Astrocyte (in vitro differentiated cells and primary cell): Measurements from ENCODE around the gene GNAS-AS1. TPM values are rescaled to one million over a fixed set of nuclear protein-coding genes. Genes with fewer than 3 reads are reported as not detected.
"Not testable (repeated sequence)": the region's sequence is repeated elsewhere in the genome, so short reads cannot be mapped to it uniquely, and the experiment has no call there.

Source experiments
- DNase-seq: peaks from one replicate; pipeline ENCODE4 v3.0.0-alpha.2; 2010; ENCODE audit warnings: low read depth
- FAIRE-seq: peaks from 2 replicates; lab custom pipeline; 2011; peaks lifted over from hg19 to GRCh38; lab: Jason Lieb, UNC
- H2AFZ ChIP-seq: 2 replicates; pipeline ENCODE4 v1.6.0; 2012; ENCODE audit warnings: low read depth, low read length, inconsistent platforms
- H3K27ac ChIP-seq: 2 replicates; pipeline ENCODE4 v1.5.1; 2011; ENCODE audit warnings: low read depth, low read length, inconsistent platforms
- H3K27me3 ChIP-seq: 2 replicates; pipeline ENCODE4 v1.6.0; 2011; ENCODE audit warnings: low read length, inconsistent platforms; ENCODE audit not compliant: insufficient read depth
- H3K36me3 ChIP-seq: 2 replicates; pipeline ENCODE4 v1.5.1; 2011; ENCODE audit warnings: low read length, inconsistent platforms; ENCODE audit not compliant: insufficient read depth
- H3K4me1 ChIP-seq: 2 replicates; pipeline ENCODE4 v1.5.1; 2011; ENCODE audit warnings: low read length, inconsistent platforms; ENCODE audit not compliant: insufficient read depth
- H3K4me2 ChIP-seq: 2 replicates; pipeline ENCODE4 v1.6.0; 2012; ENCODE audit warnings: low read length, inconsistent platforms
- H3K4me3 ChIP-seq: 2 replicates; pipeline ENCODE4 v1.5.1; 2011; ENCODE audit warnings: low read depth, mild to moderate bottlenecking, low read length, inconsistent platforms; ENCODE audit not compliant: insufficient read depth
- H3K79me2 ChIP-seq: 2 replicates; pipeline ENCODE4 v1.6.0; 2012; ENCODE audit warnings: mild to moderate bottlenecking, low read length, inconsistent platforms; ENCODE audit not compliant: insufficient read depth
- H3K9ac ChIP-seq: 2 replicates; pipeline ENCODE4 v1.6.0; 2012; ENCODE audit warnings: mild to moderate bottlenecking, low read length, inconsistent platforms
- H3K9me3 ChIP-seq: 2 replicates; pipeline ENCODE4 v1.5.1; 2012; ENCODE audit warnings: low read depth, mild to moderate bottlenecking, low read length, inconsistent platforms; ENCODE audit not compliant: insufficient read depth
- H4K20me1 ChIP-seq: 2 replicates; pipeline ENCODE4 v1.6.0; 2012; ENCODE audit warnings: low read length, inconsistent platforms; ENCODE audit not compliant: insufficient read depth
- H3K27ac Mint-ChIP-seq: one replicate; pipeline ENCODE4 v1.8.0; 2021; ENCODE audit warnings: mild to moderate bottlenecking, mixed read lengths; ENCODE audit not compliant: unreplicated experiment
- H3K27me3 Mint-ChIP-seq: one replicate; pipeline ENCODE4 v1.8.0; 2021; ENCODE audit warnings: low read depth, mixed read lengths; ENCODE audit not compliant: unreplicated experiment
- H3K36me3 Mint-ChIP-seq: one replicate; pipeline ENCODE4 v1.8.0; 2021; ENCODE audit warnings: low read depth, mixed read lengths; ENCODE audit not compliant: unreplicated experiment
- H3K4me1 Mint-ChIP-seq: one replicate; pipeline ENCODE4 v1.8.0; 2021; ENCODE audit warnings: low read depth, mixed read lengths; ENCODE audit not compliant: unreplicated experiment
- H3K4me3 Mint-ChIP-seq: one replicate; pipeline ENCODE4 v1.8.0; 2021; ENCODE audit warnings: mild to moderate bottlenecking, moderate library complexity, mixed read lengths; ENCODE audit not compliant: unreplicated experiment
- H3K9me3 Mint-ChIP-seq: one replicate; pipeline ENCODE4 v1.8.0; 2021; ENCODE audit warnings: mild to moderate bottlenecking, mixed read lengths; ENCODE audit not compliant: unreplicated experiment
- EZH2 ChIP-seq: IDR thresholded peaks from 2 replicates; pipeline ENCODE4 v1.6.1; 2012; ENCODE audit warnings: mild to moderate bottlenecking, low read length, inconsistent platforms; ENCODE audit not compliant: insufficient read depth
- total RNA-seq: library from RNA; stranded (reverse); gene quantifications from 2 replicates; pipeline ENCODE4 v1.2.1, GENCODE V29; 2021
- TF ChIP-seq, protein P1 (sequence below): IDR thresholded peaks from 2 replicates; pipeline ENCODE4 v1.5.1; 2011; ENCODE audit warnings: low read depth, mild to moderate bottlenecking, inconsistent platforms, low read length, moderate library complexity; ENCODE audit not compliant: insufficient read depth

GNAS-AS1 gene
- total RNA-seq, 1 donor from 2014 or later = 3.8 TPM

DNA sequence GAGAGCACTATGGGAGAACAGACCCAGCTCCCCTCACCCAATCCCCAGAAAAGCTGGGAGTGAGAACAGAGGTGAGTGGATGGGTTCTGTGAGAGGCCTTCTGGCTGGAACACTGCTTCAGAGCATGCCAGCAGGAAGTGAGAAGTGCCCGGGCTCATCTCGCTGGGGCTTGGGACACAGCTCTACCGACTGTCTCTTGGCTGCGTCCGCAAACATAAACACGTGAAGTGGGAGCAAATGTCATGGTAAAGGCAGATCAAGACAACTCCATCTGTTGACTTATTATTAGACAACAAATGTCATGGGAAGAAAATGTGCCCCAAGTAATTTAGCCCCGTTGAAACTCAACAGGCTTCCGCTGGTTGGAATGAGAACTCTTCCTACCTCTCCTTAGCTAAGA lies 25.9 kb downstream of the GNAS-AS1 start:
- peaks cover 15% of the 10 kb centered on the region for H3K4me1 Mint-ChIP-seq
- Histone ChIP-seq H3K4me3 (no peak overlapping the region), H3K4me1 (peaks cover 4% of the 10 kb centered on the region), H3K4me2 (no peak overlapping the region), H3K27me3 (no peaks in the 10 kb centered on the region), H3K36me3 (no peaks in the 10 kb centered on the region), H3K9ac (no peak overlapping the region), H2AFZ (no peak overlapping the region), H3K79me2 (no peaks in the 10 kb centered on the region), H3K9me3 (no peaks in the 10 kb centered on the region), H3K27ac (no peak overlapping the region), H4K20me1 (peaks cover 21% of the 10 kb centered on the region)
- H3K36me3 Mint-ChIP-seq = peaks cover 21% of the 10 kb centered on the region
- H3K9me3 Mint-ChIP-seq = peaks cover 12% of the 10 kb centered on the region
- no peak for DNase-seq
- H3K27ac Mint-ChIP-seq = no peak overlapping the region
- peaks cover 14% of the 10 kb centered on the region for H3K27me3 Mint-ChIP-seq
- H3K4me3 Mint-ChIP-seq = no peak overlapping the region
- TF ChIP-seq, protein P1, sequence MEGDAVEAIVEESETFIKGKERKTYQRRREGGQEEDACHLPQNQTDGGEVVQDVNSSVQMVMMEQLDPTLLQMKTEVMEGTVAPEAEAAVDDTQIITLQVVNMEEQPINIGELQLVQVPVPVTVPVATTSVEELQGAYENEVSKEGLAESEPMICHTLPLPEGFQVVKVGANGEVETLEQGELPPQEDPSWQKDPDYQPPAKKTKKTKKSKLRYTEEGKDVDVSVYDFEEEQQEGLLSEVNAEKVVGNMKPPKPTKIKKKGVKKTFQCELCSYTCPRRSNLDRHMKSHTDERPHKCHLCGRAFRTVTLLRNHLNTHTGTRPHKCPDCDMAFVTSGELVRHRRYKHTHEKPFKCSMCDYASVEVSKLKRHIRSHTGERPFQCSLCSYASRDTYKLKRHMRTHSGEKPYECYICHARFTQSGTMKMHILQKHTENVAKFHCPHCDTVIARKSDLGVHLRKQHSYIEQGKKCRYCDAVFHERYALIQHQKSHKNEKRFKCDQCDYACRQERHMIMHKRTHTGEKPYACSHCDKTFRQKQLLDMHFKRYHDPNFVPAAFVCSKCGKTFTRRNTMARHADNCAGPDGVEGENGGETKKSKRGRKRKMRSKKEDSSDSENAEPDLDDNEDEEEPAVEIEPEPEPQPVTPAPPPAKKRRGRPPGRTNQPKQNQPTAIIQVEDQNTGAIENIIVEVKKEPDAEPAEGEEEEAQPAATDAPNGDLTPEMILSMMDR = no peak
- TF ChIP-seq EZH2 = no peak
- FAIRE-seq = no peak

DNA sequence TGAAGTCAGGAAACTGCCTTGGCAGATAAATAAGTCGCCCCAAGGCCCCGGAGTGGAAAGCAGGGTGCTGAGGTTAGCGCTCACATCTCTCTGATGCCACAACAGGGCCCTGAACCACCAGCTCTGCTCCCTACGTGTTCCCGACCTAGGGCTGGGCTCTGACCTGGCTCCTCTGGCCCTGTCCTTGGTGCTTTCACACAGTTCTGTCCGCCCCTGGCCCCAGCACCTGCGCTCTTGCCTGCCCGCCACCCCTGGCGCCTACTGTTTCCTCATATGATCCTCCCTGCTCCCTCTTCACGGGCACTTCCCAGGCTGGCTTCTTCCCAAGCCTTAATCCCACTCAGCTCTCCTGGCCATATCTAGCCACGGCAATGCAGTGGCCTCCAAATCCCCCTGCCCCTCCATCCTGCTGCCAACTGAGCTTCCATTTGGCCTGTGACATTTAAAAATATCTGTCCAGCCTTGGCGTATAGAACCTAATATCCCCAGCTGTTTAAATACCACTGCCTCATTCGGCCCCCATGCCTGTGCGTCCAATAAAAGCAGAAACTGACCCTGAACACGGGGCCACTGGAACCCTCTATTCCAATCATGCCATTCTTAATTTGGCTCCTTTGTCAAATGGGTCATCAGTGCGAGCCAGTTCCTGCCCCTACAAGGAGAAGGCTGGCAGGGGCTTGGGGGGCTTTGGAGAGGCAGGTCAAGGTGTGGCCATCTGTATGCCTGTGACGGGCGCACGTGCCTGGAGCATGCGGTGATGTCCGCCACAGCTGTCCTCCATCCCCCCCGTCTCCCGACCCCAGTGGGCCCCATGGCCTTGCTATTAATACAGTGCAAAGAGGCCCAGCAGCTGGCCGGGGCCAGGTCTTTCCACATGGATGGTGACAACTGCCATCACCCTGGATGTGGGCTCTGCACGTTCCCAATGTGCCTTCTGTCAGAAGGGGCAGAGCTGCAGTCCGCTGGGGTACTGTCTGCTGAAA lies 27.7 kb downstream of the GNAS-AS1 start:
- Mint-ChIP-seq H3K27me3 (peaks cover 10% of the 10 kb centered on the region), H3K36me3 (peaks cover 22% of the 10 kb centered on the region), H3K4me1 (peaks cover 17% of the 10 kb centered on the region), H3K27ac (no peak overlapping the region), H3K4me3 (no peak overlapping the region), H3K9me3 (peaks cover 20% of the 10 kb centered on the region)
- no peak for DNase-seq
- Histone ChIP-seq H3K36me3 (no peaks in the 10 kb centered on the region), H3K9me3 (no peaks in the 10 kb centered on the region), H3K27ac (no peak overlapping the region), H3K9ac (no peak overlapping the region), H3K4me1 (peaks cover 12% of the 10 kb centered on the region), H3K27me3 (no peaks in the 10 kb centered on the region), H3K4me2 (no peak overlapping the region), H3K4me3 (no peak overlapping the region), H3K79me2 (no peaks in the 10 kb centered on the region), H4K20me1 (peaks cover 12% of the 10 kb centered on the region), H2AFZ (no peak overlapping the region)
- no peak for FAIRE-seq
- TF ChIP-seq EZH2 = no peak
- TF ChIP-seq, protein P1 = no peak

DNA sequence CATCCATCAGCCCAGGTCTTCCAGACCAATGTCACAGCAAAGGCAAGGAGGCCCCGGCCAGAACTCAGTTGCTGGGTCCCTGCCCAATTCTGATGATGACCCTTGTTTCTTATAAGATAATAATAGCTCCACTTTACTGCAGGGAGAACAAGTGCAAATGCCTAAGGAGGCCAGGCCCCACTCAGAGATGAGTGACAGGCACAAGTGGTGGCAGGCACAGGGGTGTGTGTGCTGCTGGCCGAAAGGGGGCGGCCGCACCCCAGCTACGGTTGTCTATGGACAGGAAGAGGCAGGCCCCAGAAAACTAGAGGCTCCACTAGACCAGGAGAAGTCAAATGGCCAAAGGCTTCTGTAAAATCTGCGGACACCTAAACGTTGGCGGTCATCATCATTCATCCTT lies 28.6 kb downstream of the GNAS-AS1 start:
- no peak for FAIRE-seq
- no peak for TF ChIP-seq EZH2
- TF ChIP-seq, protein P1 = no peak
- H3K27ac ChIP-seq = no peak overlapping the region
- peaks cover 10% of the 10 kb centered on the region for H4K20me1 ChIP-seq
- H3K9ac ChIP-seq = no peak overlapping the region
- H3K9me3 Mint-ChIP-seq = peaks cover 20% of the 10 kb centered on the region
- H3K4me1 Mint-ChIP-seq = peaks cover 22% of the 10 kb centered on the region
- H3K36me3 Mint-ChIP-seq = peaks cover 24% of the 10 kb centered on the region
- H3K9me3 ChIP-seq = no peaks in the 10 kb centered on the region
- no peak overlapping the region for H3K27ac Mint-ChIP-seq
- no peak for DNase-seq
- H3K4me1 ChIP-seq = peaks cover 16% of the 10 kb centered on the region
- no peak overlapping the region for H3K4me3 ChIP-seq
- H3K4me3 Mint-ChIP-seq = no peak overlapping the region
- H3K36me3 ChIP-seq = no peaks in the 10 kb centered on the region
- H3K79me2 ChIP-seq = no peaks in the 10 kb centered on the region
- H3K4me2 ChIP-seq = no peak overlapping the region
- H3K27me3 Mint-ChIP-seq = peaks cover 10% of the 10 kb centered on the region
- no peak overlapping the region for H2AFZ ChIP-seq
- H3K27me3 ChIP-seq = no peaks in the 10 kb centered on the region

DNA sequence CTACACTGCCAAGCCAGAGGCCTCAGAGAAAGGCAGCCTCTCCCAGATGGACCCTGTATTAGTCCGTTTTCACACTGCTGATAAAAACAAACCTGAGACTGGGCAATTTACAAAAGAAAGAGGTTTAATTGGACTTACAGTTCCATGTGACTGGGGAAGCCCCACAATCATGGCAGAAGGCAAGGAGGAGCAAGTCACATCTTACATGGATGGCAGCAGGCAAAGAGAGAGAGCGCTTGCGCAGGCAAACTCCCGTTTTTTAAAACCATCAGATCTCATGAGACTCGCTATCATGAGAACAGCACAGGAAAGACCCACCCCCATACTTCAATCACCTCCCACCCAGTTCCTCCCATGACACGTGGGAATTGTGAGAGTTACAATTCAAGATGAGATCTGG lies 30.2 kb downstream of the GNAS-AS1 start:
- peaks cover 22% of the 10 kb centered on the region for H3K9me3 Mint-ChIP-seq
- not testable (repeated sequence) for H3K4me3 ChIP-seq, H3K4me3 Mint-ChIP-seq, DNase-seq, H3K9me3 ChIP-seq, H4K20me1 ChIP-seq, H3K79me2 ChIP-seq, FAIRE-seq, H3K27me3 ChIP-seq, H2AFZ ChIP-seq, H3K27me3 Mint-ChIP-seq, H3K9ac ChIP-seq, H3K4me2 ChIP-seq, H3K36me3 ChIP-seq, H3K27ac ChIP-seq
- H3K36me3 Mint-ChIP-seq = peaks cover 24% of the 10 kb centered on the region
- H3K27ac Mint-ChIP-seq = peak overlapping the region; percentile 30
- H3K4me1 Mint-ChIP-seq = peaks cover 16% of the 10 kb centered on the region
- peaks cover 16% of the 10 kb centered on the region for H3K4me1 ChIP-seq
